ENCODE measurements around the gene RELL1.
"Not testable (repeated sequence)": the region's sequence is repeated elsewhere in the genome, so short reads cannot be mapped to it uniquely, and the experiment has no call there.

The RELL1 gene

GRCh38 chr4:37690976-37691375 lies 4.8 kb upstream of the RELL1 start:
- DNase-seq: no peak

GRCh38 chr4:37689353-37690095 lies 3.3 kb upstream of the RELL1 start:
- DNase-seq: no peak

- no peak for DNase-seq
Measured at GRCh38 chr4:37687681-37688080, 1.5 kb upstream of the RELL1 start.

- no peak for DNase-seq
Measured at GRCh38 chr4:37687194-37687562, 1.0 kb upstream of the RELL1 start.

GRCh38 chr4:37685823-37686372 lies 278 bp downstream of the RELL1 start:
- peak; percentile 76 for DNase-seq

GRCh38 chr4:37685161-37685822 lies 884 bp downstream of the RELL1 start:
- no peak for DNase-seq

GRCh38 chr4:37684154-37684553 lies 2.0 kb downstream of the RELL1 start:
- DNase-seq: no peak

GRCh38 chr4:37682701-37683401 lies 3.3 kb downstream of the RELL1 start:
- DNase-seq: no peak

GRCh38 chr4:37680089-37680488 lies 6.1 kb downstream of the RELL1 start:
- no peak for DNase-seq

GRCh38 chr4:37679301-37679700 lies 6.9 kb downstream of the RELL1 start:
- no peak for DNase-seq

- DNase-seq: no peak
Measured at GRCh38 chr4:37678624-37679023, 7.6 kb downstream of the RELL1 start.

GRCh38 chr4:37675587-37676290 lies 10.4 kb downstream of the RELL1 start:
- DNase-seq: no peak

- peak; percentile 54 for DNase-seq
Measured at GRCh38 chr4:37674439-37674838, 11.7 kb downstream of the RELL1 start.

- no peak for DNase-seq
Measured at GRCh38 chr4:37673538-37674192, 12.5 kb downstream of the RELL1 start.

GRCh38 chr4:37671072-37671471 lies 15.1 kb downstream of the RELL1 start:
- DNase-seq: no peak

- DNase-seq: no peak
Measured at GRCh38 chr4:37670249-37670648, 15.9 kb downstream of the RELL1 start.

- not testable (repeated sequence) for DNase-seq
Measured at GRCh38 chr4:37669124-37669523, 17.1 kb downstream of the RELL1 start.

GRCh38 chr4:37667197-37668100 lies 18.7 kb downstream of the RELL1 start:
- no peak for DNase-seq

- DNase-seq: no peak
Measured at GRCh38 chr4:37666625-37667071, 19.5 kb downstream of the RELL1 start.

GRCh38 chr4:37665333-37666320 lies 20.5 kb downstream of the RELL1 start:
- DNase-seq: no peak
